CD14-positive monocyte (primary cell): Measurements from ENCODE around the gene ADGRG7. TPM values are rescaled to one million over a fixed set of nuclear protein-coding genes. Genes with fewer than 3 reads are reported as not detected.

Source experiments
- DNase-seq, 3 donors: peaks; one replicate each; pipeline ENCODE4 v3.0.0-alpha.2; 2011 to 2022
- H2AFZ ChIP-seq: 2 replicates; pipeline ENCODE4 v1.6.0; 2012; ENCODE audit warnings: mild to moderate bottlenecking, low read depth, low read length, inconsistent platforms; ENCODE audit not compliant: insufficient read depth, poor library complexity, severe bottlenecking
- H3K27ac ChIP-seq, 2 donors: 1 replicate in 1 of 2; 2 replicates in 1 of 2; pipeline ENCODE4 v1.5.1; 2012 to 2013; ENCODE audit warnings: low read length in 2 of 2, control low read depth in 1 of 2, inconsistent platforms in 1 of 2, low read depth in 1 of 2, mild to moderate bottlenecking in 1 of 2
- H3K27me3 ChIP-seq, 2 donors: one replicate each; pipeline versions ENCODE4 v1.6.0 to v1.6.1; 2011 to 2013; ENCODE audit warnings: low read length in 2 of 2; ENCODE audit not compliant: control insufficient read depth in 2 of 2, insufficient read depth in 2 of 2
- H3K36me3 ChIP-seq, 2 donors: replicated peaks in 1 of 2; 1 replicate in 1 of 2; 2 replicates in 1 of 2; pipeline versions ENCODE4 v1.5.1 to v1.6.1; 2012 to 2013; ENCODE audit warnings: low read length in 2 of 2, control low read depth in 1 of 2, inconsistent platforms in 1 of 2, mild to moderate bottlenecking in 1 of 2; ENCODE audit not compliant: insufficient read depth in 2 of 2, control insufficient read depth in 1 of 2
- H3K4me1 ChIP-seq, 2 donors: 1 replicate in 1 of 2; 2 replicates in 1 of 2; pipeline versions ENCODE4 v1.5.1 to v1.6.1; 2012 to 2013; ENCODE audit warnings: low read length in 2 of 2, control low read depth in 1 of 2, inconsistent platforms in 1 of 2, mild to moderate bottlenecking in 1 of 2, moderate library complexity in 1 of 2; ENCODE audit not compliant: insufficient read depth in 2 of 2, control insufficient read depth in 1 of 2
- H3K4me2 ChIP-seq: replicated peaks from 2 replicates; pipeline ENCODE3; 2012; ENCODE audit warnings: low read length, moderate library complexity, mild to moderate bottlenecking; ENCODE audit not compliant: poor library complexity, severe bottlenecking; ENCODE audit errors: extremely low read depth
- H3K4me3 ChIP-seq, 3 experiments: fragments of 200-600 bp in 1 of 3; sonication (generic) in 1 of 3; replicated peaks in 1 of 3; 1 replicate in 2 of 3; 2 replicates in 1 of 3; pipeline ENCODE4 v1.5.1; 2011 to 2013; ENCODE audit warnings: low read length in 3 of 3, mild to moderate bottlenecking in 3 of 3, control low read depth in 2 of 3, low read depth in 2 of 3, inconsistent platforms in 1 of 3, moderate library complexity in 1 of 3
- H3K79me2 ChIP-seq: 2 replicates; pipeline ENCODE4 v1.6.0; 2012; ENCODE audit warnings: mild to moderate bottlenecking, control low read depth, inconsistent platforms, low read length, moderate library complexity; ENCODE audit not compliant: insufficient read depth
- H3K9ac ChIP-seq: 2 replicates; pipeline ENCODE4 v1.6.0; 2017; ENCODE audit warnings: low read length, mild to moderate bottlenecking; ENCODE audit not compliant: insufficient read depth, poor library complexity, severe bottlenecking
- H3K9me3 ChIP-seq, 2 donors: replicated peaks in 1 of 2; 1 replicate in 1 of 2; 2 replicates in 1 of 2; pipeline versions ENCODE4 v1.5.1 to v1.6.1; 2012 to 2013; ENCODE audit warnings: low read length in 2 of 2, control low read depth in 1 of 2; ENCODE audit not compliant: control insufficient read depth in 1 of 2, insufficient read depth in 1 of 2
- H4K20me1 ChIP-seq: 2 replicates; pipeline ENCODE4 v1.6.0; 2012; ENCODE audit warnings: mild to moderate bottlenecking, low read length, control low read depth, moderate library complexity; ENCODE audit not compliant: insufficient read depth
- H3K27ac Mint-ChIP-seq, 7 donors: one replicate each; pipeline ENCODE4 v1.8.0; 2020; ENCODE audit warnings: mild to moderate bottlenecking in 7 of 7, mixed read lengths in 7 of 7, moderate library complexity in 6 of 7, inconsistent platforms in 2 of 7
- H3K27me3 Mint-ChIP-seq, 3 donors: one replicate each; pipeline ENCODE4 v1.8.0; 2021 to 2022; ENCODE audit warnings: low read depth in 3 of 3, mild to moderate bottlenecking in 3 of 3, mixed read lengths in 3 of 3, moderate library complexity in 3 of 3, inconsistent platforms in 1 of 3
- H3K36me3 Mint-ChIP-seq, 2 donors: one replicate each; pipeline ENCODE4 v1.8.0; 2020; ENCODE audit warnings: mixed read lengths in 2 of 2, inconsistent platforms in 1 of 2, mild to moderate bottlenecking in 1 of 2
- H3K4me1 Mint-ChIP-seq: one replicate; pipeline ENCODE4 v1.8.0; 2020; ENCODE audit warnings: mild to moderate bottlenecking, mixed read lengths
- H3K4me3 Mint-ChIP-seq, 2 donors: one replicate each; pipeline ENCODE4 v1.8.0; 2020; ENCODE audit warnings: mild to moderate bottlenecking in 2 of 2, mixed read lengths in 2 of 2, moderate library complexity in 1 of 2
- H3K9me3 Mint-ChIP-seq, 7 donors: one replicate each; pipeline ENCODE4 v1.8.0; 2020 to 2022; ENCODE audit warnings: mixed read lengths in 7 of 7, mild to moderate bottlenecking in 6 of 7, moderate library complexity in 6 of 7, inconsistent platforms in 2 of 7
- CTCF ChIP-seq: fragments of 200-600 bp; IDR thresholded peaks from one replicate; pipeline ENCODE4 v1.8.0; 2022; ENCODE audit warnings: antibody characterized with exemption, mild to moderate bottlenecking
- WGBS: methylation state at CpG from one replicate; pipeline ENCODE4 v1.1.5; 2013; ENCODE audit warnings: missing lambda C conversion rate; ENCODE audit not compliant: insufficient coverage; 5-methylcytosine and 5-hydroxymethylcytosine counted together
- intact Hi-C, 2 donors: fragments of 100-400 bp; cut with micrococcal nuclease; formaldehyde crosslinking; loops; one replicate each; pipeline versions ENCODE4 v1.15.0 to v1.15.1; 2023
- polyA plus RNA-seq, 3 donors: library from polyadenylated mRNA; depleted of rRNA in 1 of 3; unstranded in 2 of 3; stranded (reverse) in 1 of 3; fragments of 300-500 nt in 2 of 3; fragments of >200 nt in 1 of 3; fragmentation: Illumina TruSeq in 2 of 3; gene quantifications; 1 replicate in 2 of 3; 2 replicates in 1 of 3; pipeline ENCODE4 v1.2.3, GENCODE V29; 2012 to 2021

ADGRG7 gene
- polyA plus RNA-seq, 3 donors = not detected

GRCh38 chr3:100561459-100562158 is 47.8 kb upstream of the ADGRG7 start:
- intact Hi-C loops = no loop called here
- WGBS = 86% methylated on average over 4 of the region's 7 CpGs
- Histone ChIP-seq H3K79me2 (no peaks in the 10 kb centered on the region), H3K27ac (no peak overlapping the region), H3K4me1 (peaks cover 23 to 34% of the 10 kb centered on the region in 2 donors), H3K36me3 (no peaks in the 10 kb centered on the region), H3K4me2 (no peak overlapping the region), H3K9me3 (no peaks in the 10 kb centered on the region), H3K27me3 (no peaks in the 10 kb centered on the region), H3K4me3 (no peak overlapping the region), H4K20me1 (no peaks in the 10 kb centered on the region), H2AFZ (no peak overlapping the region), H3K9ac (no peak overlapping the region)
- peak; percentile 18 to 62 (median 49) for DNase-seq
- no peak for TF ChIP-seq CTCF
- Mint-ChIP-seq H3K27ac (peak overlapping the region in 3 of 7 donors; percentile 14 to 79 (median 32)), H3K4me3 (no peak overlapping the region), H3K9me3 (no peaks in the 10 kb centered on the region), H3K27me3 (no peaks in the 10 kb centered on the region), H3K4me1 (peaks cover 36% of the 10 kb centered on the region), H3K36me3 (peaks cover 3 to 4% of the 10 kb centered on the region in 2 donors)

GRCh38 chr3:100562224-100562857 is 47.1 kb upstream of the ADGRG7 start:
- Histone ChIP-seq H3K4me1 (peaks cover 16 to 26% of the 10 kb centered on the region in 2 donors), H3K27ac (no peak overlapping the region), H3K79me2 (no peaks in the 10 kb centered on the region), H3K9ac (no peak overlapping the region), H3K27me3 (no peaks in the 10 kb centered on the region), H3K4me2 (no peak overlapping the region), H4K20me1 (no peaks in the 10 kb centered on the region), H3K9me3 (no peaks in the 10 kb centered on the region), H2AFZ (no peak overlapping the region), H3K4me3 (no peak overlapping the region), H3K36me3 (no peaks in the 10 kb centered on the region)
- 100% methylated on average over 3 of the region's 4 CpGs for WGBS
- peaks cover 30% of the 10 kb centered on the region for H3K4me1 Mint-ChIP-seq
- no peak for DNase-seq
- no peak for TF ChIP-seq CTCF
- peak overlapping the region in 2 of 7 donors; percentile 21 to 43 for H3K27ac Mint-ChIP-seq
- no peaks in the 10 kb centered on the region for H3K9me3 Mint-ChIP-seq
- H3K27me3 Mint-ChIP-seq = no peaks in the 10 kb centered on the region
- H3K4me3 Mint-ChIP-seq = no peak overlapping the region
- intact Hi-C loops = no loop called here
- H3K36me3 Mint-ChIP-seq = peaks cover 3 to 4% of the 10 kb centered on the region in 2 donors
